GM19438 (cell line): ENCODE results near the gene NANOS1.

ENCODE experiments used
- ATAC-seq: cut with Tn5 transposase; IDR thresholded peaks from one replicate; pipeline ENCODE4 v1.9.1; 2021; ENCODE audit warnings: low read depth; ENCODE audit not compliant: unreplicated experiment

NANOS1 gene

GRCh38 chr10:119055472-119055871 lies 26.0 kb downstream of the NANOS1 start:
- ATAC-seq = no peak

- ATAC-seq = no peak
These were observed 28.5 kb downstream of the NANOS1 start for GRCh38 chr10:119058010-119058409.

GRCh38 chr10:119059557-119059956 lies 30.0 kb downstream of the NANOS1 start:
- no peak for ATAC-seq

DNA sequence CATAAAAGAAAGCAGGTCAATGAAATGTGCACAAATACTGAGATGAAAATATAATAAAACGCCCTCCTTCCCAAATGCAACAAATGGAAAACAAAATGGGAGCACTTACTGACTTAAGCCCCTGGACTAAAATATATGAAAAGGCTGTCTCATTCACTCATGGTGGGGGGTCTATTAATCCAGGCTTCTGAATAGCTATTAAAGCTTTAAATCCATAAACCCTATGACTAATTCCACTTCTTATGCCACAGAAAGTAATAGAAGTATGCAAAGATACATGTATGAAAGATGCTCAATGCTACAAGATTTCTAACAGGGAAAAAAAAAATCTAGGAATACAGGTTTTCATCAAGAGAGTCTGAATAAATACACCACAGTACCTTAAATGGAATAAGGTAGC lies 30.6 kb downstream of the NANOS1 start:
- no peak for ATAC-seq

DNA sequence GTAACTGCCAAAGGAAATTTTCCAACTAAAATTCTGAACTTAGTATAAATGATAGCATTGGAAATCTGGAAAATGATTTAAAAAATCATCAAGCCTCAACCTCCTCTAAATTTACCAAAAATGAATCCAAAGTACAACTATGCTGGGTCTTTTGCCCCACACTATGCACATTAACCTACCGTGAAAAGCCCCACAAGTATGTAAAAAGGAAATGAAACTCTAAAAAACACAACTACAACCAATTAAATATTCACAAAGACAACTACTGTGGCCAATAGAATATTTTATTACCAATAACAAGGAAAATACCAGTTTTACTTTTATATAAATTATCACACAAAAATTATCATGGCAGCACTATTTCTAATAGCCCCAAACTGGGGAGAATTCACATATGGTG lies 31.8 kb downstream of the NANOS1 start:
- ATAC-seq = no peak

DNA sequence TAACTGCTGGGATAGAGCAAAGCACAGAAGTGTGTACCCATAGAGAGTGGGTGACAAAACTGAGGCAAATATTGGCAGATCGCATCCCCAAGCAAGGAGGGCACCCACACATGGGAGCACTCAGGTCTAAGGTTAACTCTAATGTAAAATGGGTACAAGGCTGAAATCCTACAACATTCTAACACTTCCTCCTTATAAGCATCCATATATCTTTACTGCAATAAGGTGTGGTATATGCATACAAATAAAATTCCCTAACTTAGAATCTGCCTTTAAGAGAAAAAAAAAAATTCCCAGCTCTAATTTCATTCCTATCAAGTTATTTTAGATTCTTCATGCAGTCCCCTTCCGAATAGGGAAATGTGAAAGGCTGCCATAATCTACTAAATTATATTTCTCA lies 32.4 kb downstream of the NANOS1 start:
- ATAC-seq = no peak

DNA sequence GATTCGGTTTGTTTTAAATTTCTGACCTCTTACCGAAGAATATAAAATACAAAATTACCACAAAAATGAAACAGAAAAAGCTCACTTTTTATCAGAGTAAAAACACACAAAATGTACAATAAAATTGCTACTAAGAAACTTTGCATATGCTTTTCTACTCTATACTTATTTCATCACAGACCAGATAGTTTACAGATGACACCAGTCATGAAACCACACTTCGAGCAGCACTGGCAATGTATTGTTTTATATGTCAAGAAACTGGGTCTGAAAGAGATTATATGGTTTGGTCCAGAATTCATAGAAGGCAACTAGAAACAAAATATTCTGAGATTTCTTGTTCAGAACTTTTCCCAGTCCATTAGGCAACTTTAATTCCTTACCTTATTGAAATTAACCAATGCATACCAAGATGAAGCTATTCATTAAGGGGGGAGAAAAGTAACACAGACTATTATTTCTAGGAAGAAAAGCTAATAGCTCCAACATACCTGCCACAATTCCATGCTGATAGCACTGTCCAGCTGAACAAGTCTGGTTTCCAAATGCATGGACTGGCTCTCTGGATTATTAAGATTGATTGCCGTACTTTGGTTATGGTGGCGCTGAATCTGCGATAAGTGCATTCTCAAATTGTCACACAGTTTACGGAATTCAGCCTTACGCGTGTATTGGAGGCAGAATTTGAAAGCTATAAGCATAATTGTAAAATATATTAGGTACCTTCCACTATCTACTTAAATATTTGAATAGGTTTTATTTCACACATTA lies 41.1 kb downstream of the NANOS1 start:
- ATAC-seq = no peak

DNA sequence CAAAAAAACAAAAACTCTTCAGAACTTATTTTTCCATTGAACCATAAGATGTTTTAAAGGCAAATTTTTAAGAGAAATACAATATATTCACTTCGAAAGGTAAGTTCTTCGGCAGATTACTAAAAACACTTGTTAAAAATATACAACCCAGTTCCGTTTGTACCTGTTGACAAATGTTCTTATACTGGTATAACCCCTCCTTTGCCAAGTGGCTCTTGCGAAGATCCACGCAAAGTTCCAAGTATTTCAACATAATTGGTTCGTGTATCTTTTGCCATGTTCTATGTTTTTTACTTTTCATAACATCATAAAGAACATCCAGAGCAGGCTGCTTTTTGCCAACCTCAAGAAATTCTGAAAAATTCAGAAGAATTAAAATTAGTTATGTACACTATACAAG lies 44.1 kb downstream of the NANOS1 start:
- ATAC-seq = no peak

DNA sequence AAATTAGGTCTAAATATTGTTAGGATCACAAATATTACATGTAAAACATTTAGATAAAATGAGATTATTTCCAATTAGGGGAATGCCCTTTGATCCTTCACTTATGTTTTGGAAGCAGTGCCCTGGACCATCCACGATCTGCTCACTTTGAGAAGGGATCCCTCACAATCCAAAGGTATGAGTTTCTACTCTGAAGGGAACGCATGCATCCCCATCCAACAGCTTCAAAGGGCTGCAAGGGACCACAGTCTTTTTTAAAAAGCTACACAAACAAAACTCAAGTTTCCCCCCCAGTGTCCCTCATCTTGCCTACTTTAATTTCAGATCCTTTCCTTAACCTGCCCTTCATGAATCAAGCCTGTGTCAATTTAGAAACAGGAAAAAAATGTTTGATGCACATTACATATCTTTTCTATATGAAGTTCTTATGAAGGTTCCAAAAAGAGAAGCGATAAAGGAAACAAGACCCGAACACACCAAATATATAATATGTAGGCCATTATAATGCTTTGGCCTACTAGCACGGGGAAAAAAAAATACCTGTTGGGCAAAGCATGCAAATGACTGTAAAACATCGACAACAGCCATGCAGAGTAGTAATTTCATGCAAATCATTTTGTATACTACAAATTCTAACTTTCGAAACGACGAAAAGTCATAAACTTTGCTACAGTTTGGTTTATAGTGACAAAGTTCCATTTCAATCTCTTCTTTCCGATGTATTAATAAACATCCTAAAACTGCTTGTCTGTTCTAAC lies 49.1 kb downstream of the NANOS1 start:
- no peak for ATAC-seq

DNA sequence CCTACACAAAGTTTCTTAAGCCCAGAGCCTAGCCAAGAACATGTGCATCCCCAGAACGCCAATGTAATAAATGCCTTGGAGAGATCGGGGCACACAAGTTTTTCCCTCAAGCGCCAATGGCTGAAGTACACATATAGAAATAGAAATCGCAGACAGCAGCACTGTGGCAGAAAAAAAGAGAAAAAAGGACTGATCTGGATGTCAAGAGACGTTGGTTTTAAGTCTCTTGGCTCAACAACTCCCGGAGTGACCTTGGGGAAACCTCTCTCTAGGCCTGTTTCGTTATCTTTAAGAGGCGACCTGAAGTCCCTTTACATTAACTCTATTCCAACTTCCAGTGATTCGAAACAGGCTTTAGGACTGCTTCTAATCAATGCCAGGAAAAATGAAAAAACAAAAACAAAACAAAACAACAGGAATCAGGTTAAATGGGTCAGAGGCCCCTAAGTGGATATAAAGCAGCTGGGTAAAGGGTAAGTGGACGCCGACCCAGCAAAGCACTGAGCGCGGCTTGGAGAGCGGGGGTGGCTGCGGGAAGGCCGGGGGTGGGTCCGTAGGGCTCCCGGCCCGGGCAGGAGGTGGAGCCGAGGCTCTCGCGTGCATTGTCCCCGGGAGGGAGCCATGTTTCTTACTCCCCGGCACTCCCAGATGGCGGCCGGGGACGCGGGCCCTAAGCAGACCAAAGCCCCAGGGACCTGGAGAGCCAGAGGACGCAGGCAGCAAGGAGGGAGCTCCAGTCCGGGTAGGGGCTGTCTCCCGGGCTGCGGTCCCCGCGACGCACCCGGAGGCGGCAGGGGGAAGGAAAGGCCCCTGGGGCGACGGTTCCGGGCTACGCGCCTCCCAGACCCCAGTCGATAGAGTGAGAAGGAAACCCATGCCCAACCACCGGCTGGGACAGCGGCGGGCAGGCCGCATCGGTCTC lies 50.3 kb downstream of the NANOS1 start:
- peak; percentile 60 for ATAC-seq

DNA sequence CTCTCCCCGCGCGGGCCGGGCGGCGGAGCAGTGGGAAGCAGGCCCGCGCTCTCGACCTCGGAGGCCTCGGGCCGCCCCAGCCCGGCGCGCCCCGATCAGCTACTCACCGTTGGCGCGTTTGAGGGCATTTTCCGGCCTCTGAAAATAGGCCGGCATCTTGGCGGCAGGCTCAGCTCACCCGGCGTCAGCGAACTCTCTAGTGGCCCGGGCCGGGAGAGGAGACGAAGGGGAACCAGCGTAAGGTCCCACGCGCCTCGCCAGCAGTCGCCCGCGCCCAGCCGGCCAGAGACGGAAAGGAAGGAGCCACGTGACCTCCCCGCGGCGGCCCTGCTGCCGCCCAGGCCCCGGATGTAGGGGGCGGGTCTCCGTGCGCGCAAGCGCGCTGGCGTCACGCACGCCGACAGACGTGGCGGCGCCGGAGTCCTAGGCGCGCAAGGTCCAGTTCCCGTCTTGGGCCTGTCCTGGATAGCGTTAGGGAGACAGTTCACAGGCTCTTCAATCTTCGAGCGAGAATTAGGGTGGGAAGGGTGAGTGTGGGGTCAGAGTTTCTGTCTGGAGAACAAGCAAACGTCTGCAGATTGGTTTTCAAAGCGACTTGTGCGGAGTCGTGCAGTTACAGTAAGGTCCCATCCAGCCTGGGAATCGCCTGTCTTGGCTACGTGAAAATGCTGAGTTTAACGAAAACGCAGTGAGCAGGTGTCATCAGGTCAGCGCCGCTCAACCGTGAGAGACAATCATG lies 51.2 kb downstream of the NANOS1 start, which contains the start of gene EIF3A:
EIF3A (minus strand) TSS at position 297 of the 739 bp plus-strand sequence; CDS start at position 156, 141 bp downstream.
- peak; percentile 76 for ATAC-seq
